Osteoblast (primary cell): ENCODE data around the gene WDFY1. TPM values are rescaled to one million over a fixed set of nuclear protein-coding genes. Genes with fewer than 3 reads are reported as not detected.
A peak's percentile ranks its signal among the peaks of the same experiment; 100 is the strongest.

ENCODE experiments used
- DNase-seq: peaks from one replicate; pipeline ENCODE4 v3.0.0; 2011; ENCODE audit warnings: low spot score, mixed read lengths; ENCODE audit not compliant: insufficient read length; ENCODE audit errors: missing footprints
- H2AFZ ChIP-seq: 2 replicates; pipeline ENCODE4 v1.6.0; 2011; ENCODE audit warnings: mild to moderate bottlenecking, low read length
- H3K27ac ChIP-seq: 2 replicates; pipeline ENCODE4 v1.5.1; 2011; ENCODE audit warnings: mild to moderate bottlenecking, low read depth, low read length, moderate library complexity
- H3K27me3 ChIP-seq: 2 replicates; pipeline ENCODE4 v1.6.0; 2012; ENCODE audit warnings: mild to moderate bottlenecking, control low read depth, inconsistent platforms, low read length, moderate library complexity; ENCODE audit not compliant: insufficient read depth
- H3K36me3 ChIP-seq: 2 replicates; pipeline ENCODE4 v1.5.1; 2011; ENCODE audit warnings: mild to moderate bottlenecking, low read length, control low read depth, moderate library complexity; ENCODE audit not compliant: insufficient read depth
- H3K4me1 ChIP-seq: 2 replicates; pipeline ENCODE4 v1.5.1; 2011; ENCODE audit warnings: mild to moderate bottlenecking, low read length, control low read depth, moderate library complexity; ENCODE audit not compliant: insufficient read depth
- H3K4me2 ChIP-seq: 2 replicates; pipeline ENCODE4 v1.6.0; 2011; ENCODE audit warnings: mild to moderate bottlenecking, low read length; ENCODE audit not compliant: insufficient read depth
- H3K4me3 ChIP-seq: fragments of 200-600 bp; sonication (generic); 3 replicates; pipeline ENCODE4 v1.5.1; 2012; ENCODE audit warnings: mild to moderate bottlenecking, low read length, inconsistent platforms; ENCODE audit not compliant: insufficient read depth
- H3K79me2 ChIP-seq: 2 replicates; pipeline ENCODE4 v1.6.0; 2012; ENCODE audit warnings: mild to moderate bottlenecking, low read length, control low read depth, inconsistent platforms; ENCODE audit not compliant: insufficient read depth
- H3K9me3 ChIP-seq: 2 replicates; pipeline ENCODE4 v1.5.1; 2011; ENCODE audit warnings: low read depth, low read length, control low read depth
- H4K20me1 ChIP-seq: 2 replicates; pipeline ENCODE4 v1.6.0; 2012; ENCODE audit warnings: mild to moderate bottlenecking, low read length, control low read depth; ENCODE audit not compliant: insufficient read depth
- total RNA-seq: library from RNA; depleted of rRNA; stranded (reverse); fragments of >200 nt; gene quantifications from 2 replicates; pipeline ENCODE4 v1.2.3, GENCODE V29; 2012
- TF ChIP-seq, protein P1 (sequence below): IDR thresholded peaks from 2 replicates; pipeline ENCODE4 v1.5.1; 2011; ENCODE audit warnings: mild to moderate bottlenecking, low read depth, low read length, moderate library complexity; ENCODE audit errors: extremely low read depth

Gene WDFY1
- total RNA-seq, 1 donor: 74.6 TPM

GRCh38 chr2:223973606-223974005, 28.5 kb upstream of the WDFY1 start:
- Histone ChIP-seq H3K79me2 (no peaks in the 10 kb centered on the region), H3K4me1 (peaks cover 20% of the 10 kb centered on the region), H3K36me3 (peaks cover 21% of the 10 kb centered on the region), H4K20me1 (no peaks in the 10 kb centered on the region), H3K27ac (no peak overlapping the region), H3K4me3 (no peak overlapping the region), H3K9me3 (no peaks in the 10 kb centered on the region), H2AFZ (no peak overlapping the region), H3K4me2 (no peak overlapping the region), H3K27me3 (no peaks in the 10 kb centered on the region)
- no peak for DNase-seq
- TF ChIP-seq, protein P1, sequence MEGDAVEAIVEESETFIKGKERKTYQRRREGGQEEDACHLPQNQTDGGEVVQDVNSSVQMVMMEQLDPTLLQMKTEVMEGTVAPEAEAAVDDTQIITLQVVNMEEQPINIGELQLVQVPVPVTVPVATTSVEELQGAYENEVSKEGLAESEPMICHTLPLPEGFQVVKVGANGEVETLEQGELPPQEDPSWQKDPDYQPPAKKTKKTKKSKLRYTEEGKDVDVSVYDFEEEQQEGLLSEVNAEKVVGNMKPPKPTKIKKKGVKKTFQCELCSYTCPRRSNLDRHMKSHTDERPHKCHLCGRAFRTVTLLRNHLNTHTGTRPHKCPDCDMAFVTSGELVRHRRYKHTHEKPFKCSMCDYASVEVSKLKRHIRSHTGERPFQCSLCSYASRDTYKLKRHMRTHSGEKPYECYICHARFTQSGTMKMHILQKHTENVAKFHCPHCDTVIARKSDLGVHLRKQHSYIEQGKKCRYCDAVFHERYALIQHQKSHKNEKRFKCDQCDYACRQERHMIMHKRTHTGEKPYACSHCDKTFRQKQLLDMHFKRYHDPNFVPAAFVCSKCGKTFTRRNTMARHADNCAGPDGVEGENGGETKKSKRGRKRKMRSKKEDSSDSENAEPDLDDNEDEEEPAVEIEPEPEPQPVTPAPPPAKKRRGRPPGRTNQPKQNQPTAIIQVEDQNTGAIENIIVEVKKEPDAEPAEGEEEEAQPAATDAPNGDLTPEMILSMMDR: no peak

GRCh38 chr2:223972656-223973102, 27.5 kb upstream of the WDFY1 start:
- TF ChIP-seq, protein P1: no peak
- Histone ChIP-seq H3K9me3 (no peaks in the 10 kb centered on the region), H2AFZ (no peak overlapping the region), H4K20me1 (no peaks in the 10 kb centered on the region), H3K27me3 (no peaks in the 10 kb centered on the region), H3K4me1 (peaks cover 27% of the 10 kb centered on the region), H3K36me3 (peaks cover 18% of the 10 kb centered on the region), H3K79me2 (no peaks in the 10 kb centered on the region), H3K27ac (no peak overlapping the region), H3K4me3 (no peak overlapping the region), H3K4me2 (no peak overlapping the region)
- DNase-seq: no peak

- Histone ChIP-seq H3K4me1 (peaks cover 27% of the 10 kb centered on the region), H3K4me3 (no peak overlapping the region), H4K20me1 (no peaks in the 10 kb centered on the region), H3K9me3 (no peaks in the 10 kb centered on the region), H3K79me2 (no peaks in the 10 kb centered on the region), H3K27me3 (no peaks in the 10 kb centered on the region), H3K4me2 (no peak overlapping the region), H3K36me3 (peaks cover 22% of the 10 kb centered on the region), H3K27ac (no peak overlapping the region), H2AFZ (no peak overlapping the region)
- DNase-seq: no peak
- TF ChIP-seq, protein P1: no peak
Observed at GRCh38 chr2:223971731-223972130, 26.6 kb upstream of the WDFY1 start.

DNA sequence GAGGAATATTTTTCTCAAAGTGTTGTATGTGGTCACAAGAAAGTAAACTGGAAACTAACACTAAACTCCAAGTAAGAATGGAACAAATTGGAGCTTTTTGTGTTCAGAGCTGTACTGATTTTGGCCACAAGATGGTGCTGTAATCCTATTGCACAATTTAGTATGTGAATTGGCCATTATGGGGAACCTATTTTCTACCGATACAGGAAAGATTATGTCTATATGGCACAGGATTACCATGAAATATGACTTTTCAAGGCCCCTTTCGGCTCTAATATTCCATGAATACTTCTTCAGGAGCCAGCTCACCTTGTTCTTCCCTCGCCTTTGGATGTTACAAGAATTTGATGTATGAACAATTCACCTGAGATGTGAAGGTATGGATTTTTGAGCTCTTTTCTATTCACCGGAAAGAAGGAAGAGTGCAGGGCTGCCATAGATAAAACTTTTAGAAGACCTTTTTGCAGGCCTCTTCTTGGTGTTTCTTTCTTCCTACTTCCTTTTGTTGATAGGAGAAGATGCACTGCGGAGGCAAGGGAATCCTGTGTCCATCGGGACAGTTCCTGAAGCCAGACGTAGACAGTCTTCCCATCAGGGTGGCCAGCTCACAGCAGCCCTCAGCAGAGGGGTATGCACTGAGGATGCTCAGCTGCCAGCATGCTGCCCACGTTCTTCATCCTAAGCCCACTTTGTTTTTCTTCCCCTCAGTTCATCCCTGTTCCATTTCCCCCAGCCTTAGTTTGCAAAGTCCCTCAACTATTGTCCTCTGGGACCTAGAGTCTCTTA, 25.4 kb upstream of the WDFY1 start:
- no peak overlapping the region for H3K4me2 ChIP-seq
- no peak overlapping the region for H3K4me3 ChIP-seq
- no peaks in the 10 kb centered on the region for H4K20me1 ChIP-seq
- peaks cover 22% of the 10 kb centered on the region for H3K4me1 ChIP-seq
- H3K27me3 ChIP-seq: no peaks in the 10 kb centered on the region
- H3K27ac ChIP-seq: peak overlapping the region; percentile 31
- no peak overlapping the region for H2AFZ ChIP-seq
- TF ChIP-seq, protein P1: peak; percentile 93
- peaks cover 21% of the 10 kb centered on the region for H3K36me3 ChIP-seq
- H3K9me3 ChIP-seq: no peaks in the 10 kb centered on the region
- peak; percentile 58 for DNase-seq
- no peaks in the 10 kb centered on the region for H3K79me2 ChIP-seq
